Colonic mucosa (tissue), 4 donors: ENCODE data around the gene ATP9A. TPM values are rescaled to one million over a fixed set of nuclear protein-coding genes. Genes with fewer than 3 reads are reported as not detected.
"Not testable (repeated sequence)": the region's sequence is repeated elsewhere in the genome, so short reads cannot be mapped to it uniquely, and the experiment has no call there.

Source experiments
- DNase-seq: peaks from one replicate; pipeline ENCODE4 v3.0.0-alpha.2; 2020
- H3K27ac ChIP-seq: fragments of 200-600 bp; one replicate; pipeline ENCODE4 v1.8.0; 2021
- H3K27me3 ChIP-seq: fragments of 200-600 bp; one replicate; pipeline ENCODE4 v1.8.0; 2021
- H3K36me3 ChIP-seq: fragments of 200-600 bp; one replicate; pipeline ENCODE4 v1.8.0; 2021
- H3K4me1 ChIP-seq: fragments of 200-600 bp; one replicate; pipeline ENCODE4 v1.8.0; 2021; ENCODE audit warnings: mild to moderate bottlenecking
- H3K4me3 ChIP-seq: fragments of 200-600 bp; one replicate; pipeline ENCODE4 v1.8.0; 2021
- H3K9ac ChIP-seq, 2 donors: one replicate each; pipeline ENCODE4 v1.7.0; 2013; ENCODE audit warnings: control low read depth in 2 of 2, low read depth in 2 of 2, low read length in 2 of 2
- H3K9me3 ChIP-seq: fragments of 200-600 bp; one replicate; pipeline ENCODE4 v1.8.0; 2021
- intact Hi-C: fragments of 100-400 bp; cut with DNase I; formaldehyde crosslinking; loops from one replicate; pipeline ENCODE4 v1.14.1; 2022
- total RNA-seq, 2 donors: library from RNA; stranded (reverse); fragmentation: NEBNext Ultra II Directional in 1 of 2; extraction: Animal tissue kit (Norgen Biotek cat#: 25700) in 1 of 2; gene quantifications; one replicate each; pipeline ENCODE4 v1.2.1, GENCODE V29; 2021
- TF ChIP-seq, protein P1 (sequence below): fragments of 200-600 bp; IDR thresholded peaks from one replicate; pipeline ENCODE4 v1.8.0; 2022; ENCODE audit warnings: antibody characterized with exemption, mild to moderate bottlenecking
- donor health status: healthy.
- donor health status: DM: no; HTN: no; CAD: no.
- donor health status: DM: no; HTN: no; CAD: no.

ATP9A gene
- total RNA-seq, 2 donors from 2014 or later: 40.2 to 70.1 TPM

DNA sequence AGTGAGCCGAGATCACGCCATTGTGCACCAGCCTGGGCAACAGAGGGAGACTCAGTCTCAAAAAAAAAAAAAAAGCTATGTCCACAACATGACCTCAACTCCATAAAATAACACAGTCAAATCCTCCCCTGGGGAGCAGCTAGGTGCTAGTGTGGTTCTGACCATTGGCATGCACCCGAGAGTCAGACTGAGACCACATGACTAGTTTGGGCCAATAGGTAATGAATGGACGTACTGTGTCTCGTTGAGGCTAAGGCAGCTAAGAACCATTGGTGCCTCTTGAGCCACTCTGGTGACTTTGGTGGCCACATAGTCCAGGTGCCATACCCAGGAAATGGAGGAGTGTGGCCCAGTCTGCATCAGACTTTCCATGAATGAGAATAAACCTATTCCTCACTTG lies 40.3 kb downstream of the ATP9A start:
- no peak for DNase-seq
- TF ChIP-seq, protein P1, sequence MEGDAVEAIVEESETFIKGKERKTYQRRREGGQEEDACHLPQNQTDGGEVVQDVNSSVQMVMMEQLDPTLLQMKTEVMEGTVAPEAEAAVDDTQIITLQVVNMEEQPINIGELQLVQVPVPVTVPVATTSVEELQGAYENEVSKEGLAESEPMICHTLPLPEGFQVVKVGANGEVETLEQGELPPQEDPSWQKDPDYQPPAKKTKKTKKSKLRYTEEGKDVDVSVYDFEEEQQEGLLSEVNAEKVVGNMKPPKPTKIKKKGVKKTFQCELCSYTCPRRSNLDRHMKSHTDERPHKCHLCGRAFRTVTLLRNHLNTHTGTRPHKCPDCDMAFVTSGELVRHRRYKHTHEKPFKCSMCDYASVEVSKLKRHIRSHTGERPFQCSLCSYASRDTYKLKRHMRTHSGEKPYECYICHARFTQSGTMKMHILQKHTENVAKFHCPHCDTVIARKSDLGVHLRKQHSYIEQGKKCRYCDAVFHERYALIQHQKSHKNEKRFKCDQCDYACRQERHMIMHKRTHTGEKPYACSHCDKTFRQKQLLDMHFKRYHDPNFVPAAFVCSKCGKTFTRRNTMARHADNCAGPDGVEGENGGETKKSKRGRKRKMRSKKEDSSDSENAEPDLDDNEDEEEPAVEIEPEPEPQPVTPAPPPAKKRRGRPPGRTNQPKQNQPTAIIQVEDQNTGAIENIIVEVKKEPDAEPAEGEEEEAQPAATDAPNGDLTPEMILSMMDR: no peak
- Histone ChIP-seq H3K9me3 (no peaks in the 10 kb centered on the region), H3K27ac (no peak overlapping the region), H3K4me1 (no peaks in the 10 kb centered on the region), H3K36me3 (no peaks in the 10 kb centered on the region), H3K27me3 (no peaks in the 10 kb centered on the region), H3K9ac (no peak overlapping the region), H3K4me3 (no peak overlapping the region)
- intact Hi-C loops: no loop called here

DNA sequence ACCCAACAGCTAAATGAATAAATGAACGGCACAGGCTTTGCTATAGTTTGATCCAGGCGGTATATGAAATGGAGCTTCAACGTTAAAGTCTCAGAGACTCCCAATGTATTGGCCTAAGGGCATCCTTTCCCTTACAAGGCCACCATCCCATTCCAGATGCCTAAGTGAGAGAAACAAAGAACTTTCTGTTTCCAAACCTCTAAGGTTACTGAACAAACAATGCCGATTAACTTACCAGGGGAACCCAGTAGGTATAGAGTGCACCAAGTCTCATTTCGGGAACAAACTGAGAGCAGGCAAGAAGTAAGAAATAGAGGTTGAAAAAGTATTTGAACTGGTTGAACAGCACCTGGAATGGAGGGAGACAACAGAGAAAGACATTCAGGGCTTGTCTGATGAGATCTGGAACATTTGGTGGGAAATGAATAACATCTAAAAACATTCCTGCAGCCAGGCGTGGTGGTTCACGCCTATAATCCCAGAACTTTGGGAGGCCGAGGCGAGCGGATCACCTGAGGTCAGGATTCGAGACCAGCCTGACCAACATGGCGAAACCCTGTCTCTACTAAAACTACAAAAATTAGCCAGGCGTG lies 42.5 kb downstream of the ATP9A start:
- Histone ChIP-seq H3K4me1 (no peaks in the 10 kb centered on the region), H3K4me3 (no peak overlapping the region), H3K27ac (no peak overlapping the region), H3K9ac (no peak overlapping the region), H3K9me3 (no peaks in the 10 kb centered on the region), H3K36me3 (no peaks in the 10 kb centered on the region), H3K27me3 (no peaks in the 10 kb centered on the region)
- intact Hi-C loops: no loop called here
- TF ChIP-seq, protein P1: no peak
- no peak for DNase-seq

DNA sequence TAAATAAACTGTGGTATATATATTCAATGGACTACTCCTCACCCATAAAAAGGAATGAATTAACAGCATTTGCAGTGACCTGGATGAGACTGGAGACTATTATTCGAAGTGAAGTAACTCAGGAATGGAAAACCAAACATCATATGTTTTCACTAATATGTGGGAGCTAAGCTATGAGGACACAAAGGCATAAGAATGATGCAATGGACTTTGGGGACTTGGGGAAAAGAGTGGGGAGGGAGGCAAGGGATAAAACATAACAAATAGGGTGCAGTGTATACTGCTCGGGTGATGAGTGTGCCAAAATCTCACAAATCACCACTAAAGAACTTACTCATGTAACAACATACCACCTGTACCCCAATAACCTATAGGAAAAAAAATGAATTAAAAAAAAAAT lies 45.2 kb downstream of the ATP9A start:
- H3K9ac ChIP-seq, H3K9me3 ChIP-seq, H3K36me3 ChIP-seq, H3K27me3 ChIP-seq, DNase-seq, H3K27ac ChIP-seq, H3K4me3 ChIP-seq, intact Hi-C loops, H3K4me1 ChIP-seq: not testable (repeated sequence)

- H3K27me3 ChIP-seq, H3K27ac ChIP-seq, H3K36me3 ChIP-seq, H3K4me1 ChIP-seq, DNase-seq, H3K9ac ChIP-seq, H3K4me3 ChIP-seq, intact Hi-C loops, H3K9me3 ChIP-seq: not testable (repeated sequence)
Measured at GRCh38 chr20:51722246-51722645, 45.9 kb downstream of the ATP9A start.

GRCh38 chr20:51720854-51721253 lies 47.3 kb downstream of the ATP9A start:
- H3K9ac ChIP-seq: no peak overlapping the region
- intact Hi-C loops: no loop called here

DNA sequence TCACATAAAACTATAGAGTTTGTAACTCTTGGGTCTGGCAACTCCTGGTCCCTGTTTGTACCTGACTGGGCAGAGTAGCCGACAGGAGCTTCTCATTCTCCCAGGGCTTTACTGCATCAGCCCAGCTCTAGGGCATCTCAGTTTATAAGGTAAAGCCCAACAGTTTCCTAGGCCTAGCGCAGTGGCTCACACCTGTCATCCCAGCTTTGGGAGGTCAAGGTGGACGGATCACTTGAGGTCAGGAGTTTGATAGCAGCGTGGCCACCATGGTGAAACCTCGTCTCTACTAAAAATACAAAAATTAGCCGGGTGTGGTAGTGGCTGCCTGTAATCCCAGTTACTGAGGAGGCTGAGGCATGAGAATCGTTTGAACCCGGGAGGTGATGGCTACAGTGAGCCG lies 47.8 kb downstream of the ATP9A start:
- no peak overlapping the region for H3K9ac ChIP-seq
- no peaks in the 10 kb centered on the region for H3K27me3 ChIP-seq
- no peaks in the 10 kb centered on the region for H3K4me1 ChIP-seq
- no peaks in the 10 kb centered on the region for H3K36me3 ChIP-seq
- TF ChIP-seq, protein P1: no peak
- intact Hi-C loops: no loop called here
- no peak overlapping the region for H3K4me3 ChIP-seq
- DNase-seq: no peak
- H3K27ac ChIP-seq: no peak overlapping the region
- no peaks in the 10 kb centered on the region for H3K9me3 ChIP-seq

More at GRCh38 chr20:51720854-51721253, 47.3 kb downstream of the ATP9A start:
- Histone ChIP-seq H3K27ac (no peak overlapping the region), H3K36me3 (no peaks in the 10 kb centered on the region), H3K27me3 (no peaks in the 10 kb centered on the region), H3K4me1 (no peaks in the 10 kb centered on the region), H3K9me3 (no peaks in the 10 kb centered on the region), H3K4me3 (no peak overlapping the region)
- no peak for DNase-seq
- TF ChIP-seq, protein P1: no peak

- Histone ChIP-seq H3K9me3 (no peaks in the 10 kb centered on the region), H3K4me3 (no peak overlapping the region), H3K27me3 (no peaks in the 10 kb centered on the region), H3K27ac (no peak overlapping the region), H3K9ac (no peak overlapping the region), H3K36me3 (no peaks in the 10 kb centered on the region), H3K4me1 (no peaks in the 10 kb centered on the region)
- no peak for DNase-seq
- TF ChIP-seq, protein P1: no peak
- intact Hi-C loops: no loop called here
Measured at GRCh38 chr20:51715856-51716185, 52.4 kb downstream of the ATP9A start.
